Measurements from ENCODE around the gene ZNF165.
"Not testable (repeated sequence)": the region's sequence is repeated elsewhere in the genome, so short reads cannot be mapped to it uniquely, and the experiment has no call there.

The ZNF165 gene

GRCh38 chr6:28090917-28091586 lies 10.7 kb downstream of the ZNF165 start:
- H3K9ac ChIP-seq (ENCODE audit: low read depth, low read length) = no peak overlapping the region
- H3K27me3 ChIP-seq (ENCODE audit: control insufficient read depth, insufficient read depth, low read length) = no peaks in the 10 kb centered on the region
- peaks cover 17% of the 10 kb centered on the region for H3K9me3 ChIP-seq (replicated peaks; ENCODE audit: low read length)
- H3K4me3 ChIP-seq (ENCODE audit: low read length) = peak overlapping the region; percentile 60
- peak overlapping the region; percentile 82 for H3K4me2 ChIP-seq (ENCODE audit: low read length)
- no peaks in the 10 kb centered on the region for H3K36me3 ChIP-seq (ENCODE audit: insufficient read depth, low read length)
- H3K4me1 ChIP-seq (ENCODE audit: control insufficient read depth, insufficient read depth, low read length) = no peaks in the 10 kb centered on the region

GRCh38 chr6:28102222-28102621 lies 21.9 kb downstream of the ZNF165 start:
- H3K9ac ChIP-seq (ENCODE audit: low read depth, low read length); H3K4me2 ChIP-seq (ENCODE audit: low read length); H3K36me3 ChIP-seq (ENCODE audit: insufficient read depth, low read length); H3K27me3 ChIP-seq (ENCODE audit: control insufficient read depth, insufficient read depth, low read length); H3K4me3 ChIP-seq (ENCODE audit: low read length); H3K9me3 ChIP-seq (replicated peaks; ENCODE audit: low read length): not testable (repeated sequence)
- peaks cover 10% of the 10 kb centered on the region for H3K4me1 ChIP-seq (ENCODE audit: control insufficient read depth, insufficient read depth, low read length)

- H3K27me3 ChIP-seq (ENCODE audit: control insufficient read depth, insufficient read depth, low read length); H3K4me2 ChIP-seq (ENCODE audit: low read length); H3K36me3 ChIP-seq (ENCODE audit: insufficient read depth, low read length); H3K9ac ChIP-seq (ENCODE audit: low read depth, low read length); H3K9me3 ChIP-seq (replicated peaks; ENCODE audit: low read length); H3K4me3 ChIP-seq (ENCODE audit: low read length): not testable (repeated sequence)
- H3K4me1 ChIP-seq (ENCODE audit: control insufficient read depth, insufficient read depth, low read length) = peaks cover 10% of the 10 kb centered on the region
These were observed 22.3 kb downstream of the ZNF165 start for GRCh38 chr6:28102699-28103098.

- peaks cover 10% of the 10 kb centered on the region for H3K4me1 ChIP-seq (ENCODE audit: control insufficient read depth, insufficient read depth, low read length)
- peak overlapping the region; percentile 86 for H3K4me3 ChIP-seq (ENCODE audit: low read length)
- peak overlapping the region; percentile 90 for H3K4me2 ChIP-seq (ENCODE audit: low read length)
These were observed 24.2 kb downstream of the ZNF165 start for GRCh38 chr6:28104392-28105244.

GRCh38 chr6:28105245-28105639 lies 24.9 kb downstream of the ZNF165 start:
- H3K4me3 ChIP-seq (ENCODE audit: low read length) = peak overlapping the region; percentile 86
- H3K4me2 ChIP-seq (ENCODE audit: low read length) = peak overlapping the region; percentile 90
- H3K9me3 ChIP-seq (replicated peaks; ENCODE audit: low read length) = no peaks in the 10 kb centered on the region
- H3K36me3 ChIP-seq (ENCODE audit: insufficient read depth, low read length) = no peaks in the 10 kb centered on the region
- H3K27me3 ChIP-seq (ENCODE audit: control insufficient read depth, insufficient read depth, low read length) = no peaks in the 10 kb centered on the region
- peaks cover 10% of the 10 kb centered on the region for H3K4me1 ChIP-seq (ENCODE audit: control insufficient read depth, insufficient read depth, low read length)
- H3K9ac ChIP-seq (ENCODE audit: low read depth, low read length) = peak overlapping the region; percentile 85

More at GRCh38 chr6:28104392-28105244, 24.2 kb downstream of the ZNF165 start:
- Histone ChIP-seq H3K36me3 (ENCODE audit: insufficient read depth, low read length) (no peaks in the 10 kb centered on the region), H3K9me3 (replicated peaks; ENCODE audit: low read length) (no peaks in the 10 kb centered on the region), H3K9ac (ENCODE audit: low read depth, low read length) (peak overlapping the region; percentile 85), H3K27me3 (ENCODE audit: control insufficient read depth, insufficient read depth, low read length) (no peaks in the 10 kb centered on the region)

- Histone ChIP-seq H3K9ac (ENCODE audit: low read depth, low read length) (no peak overlapping the region), H3K4me3 (ENCODE audit: low read length) (no peak overlapping the region), H3K4me2 (ENCODE audit: low read length) (no peak overlapping the region)
These were observed 27.1 kb downstream of the ZNF165 start for GRCh38 chr6:28107506-28107905.

GRCh38 chr6:28111964-28112363 lies 31.6 kb downstream of the ZNF165 start:
- H3K9me3 ChIP-seq (replicated peaks; ENCODE audit: low read length) = no peaks in the 10 kb centered on the region
- H3K27me3 ChIP-seq (ENCODE audit: control insufficient read depth, insufficient read depth, low read length) = no peaks in the 10 kb centered on the region
- no peak overlapping the region for H3K9ac ChIP-seq (ENCODE audit: low read depth, low read length)
- H3K4me2 ChIP-seq (ENCODE audit: low read length) = no peak overlapping the region
- H3K36me3 ChIP-seq (ENCODE audit: insufficient read depth, low read length) = peaks cover 26% of the 10 kb centered on the region
- peaks cover 5% of the 10 kb centered on the region for H3K4me1 ChIP-seq (ENCODE audit: control insufficient read depth, insufficient read depth, low read length)
- H3K4me3 ChIP-seq (ENCODE audit: low read length) = no peak overlapping the region

More at GRCh38 chr6:28107506-28107905, 27.1 kb downstream of the ZNF165 start:
- Histone ChIP-seq H3K4me1 (ENCODE audit: control insufficient read depth, insufficient read depth, low read length) (peaks cover 10% of the 10 kb centered on the region), H3K9me3 (replicated peaks; ENCODE audit: low read length) (no peaks in the 10 kb centered on the region), H3K36me3 (ENCODE audit: insufficient read depth, low read length) (no peaks in the 10 kb centered on the region), H3K27me3 (ENCODE audit: control insufficient read depth, insufficient read depth, low read length) (no peaks in the 10 kb centered on the region)

- H3K4me3 ChIP-seq (ENCODE audit: low read length) = no peak overlapping the region
- no peak overlapping the region for H3K9ac ChIP-seq (ENCODE audit: low read depth, low read length)
- peaks cover 21% of the 10 kb centered on the region for H3K4me1 ChIP-seq (ENCODE audit: control insufficient read depth, insufficient read depth, low read length)
- H3K4me2 ChIP-seq (ENCODE audit: low read length) = no peak overlapping the region
- H3K27me3 ChIP-seq (ENCODE audit: control insufficient read depth, insufficient read depth, low read length) = no peaks in the 10 kb centered on the region
- H3K36me3 ChIP-seq (ENCODE audit: insufficient read depth, low read length) = peaks cover 43% of the 10 kb centered on the region
- no peaks in the 10 kb centered on the region for H3K9me3 ChIP-seq (replicated peaks; ENCODE audit: low read length)
These were observed 35.4 kb downstream of the ZNF165 start for GRCh38 chr6:28115799-28116198.

GRCh38 chr6:28117386-28118050 lies 37.1 kb downstream of the ZNF165 start:
- Histone ChIP-seq H3K4me2 (ENCODE audit: low read length) (peak overlapping the region; percentile 20), H3K9ac (ENCODE audit: low read depth, low read length) (peak overlapping the region; percentile 45), H3K4me1 (ENCODE audit: control insufficient read depth, insufficient read depth, low read length) (peaks cover 21% of the 10 kb centered on the region), H3K27me3 (ENCODE audit: control insufficient read depth, insufficient read depth, low read length) (no peaks in the 10 kb centered on the region), H3K9me3 (replicated peaks; ENCODE audit: low read length) (no peaks in the 10 kb centered on the region), H3K36me3 (ENCODE audit: insufficient read depth, low read length) (peaks cover 43% of the 10 kb centered on the region), H3K4me3 (ENCODE audit: low read length) (no peak overlapping the region)

GRCh38 chr6:28118217-28118616 lies 37.8 kb downstream of the ZNF165 start:
- Histone ChIP-seq H3K27me3 (ENCODE audit: control insufficient read depth, insufficient read depth, low read length) (no peaks in the 10 kb centered on the region), H3K36me3 (ENCODE audit: insufficient read depth, low read length) (peaks cover 50% of the 10 kb centered on the region)

GRCh38 chr6:28121876-28122275 lies 41.5 kb downstream of the ZNF165 start:
- H3K9ac ChIP-seq (ENCODE audit: low read depth, low read length) = no peak overlapping the region
- H3K36me3 ChIP-seq (ENCODE audit: insufficient read depth, low read length) = peaks cover 26% of the 10 kb centered on the region
- H3K4me3 ChIP-seq (ENCODE audit: low read length) = no peak overlapping the region
- H3K27me3 ChIP-seq (ENCODE audit: control insufficient read depth, insufficient read depth, low read length) = no peaks in the 10 kb centered on the region
- H3K4me2 ChIP-seq (ENCODE audit: low read length) = no peak overlapping the region
- no peaks in the 10 kb centered on the region for H3K9me3 ChIP-seq (replicated peaks; ENCODE audit: low read length)
- peaks cover 21% of the 10 kb centered on the region for H3K4me1 ChIP-seq (ENCODE audit: control insufficient read depth, insufficient read depth, low read length)

More at GRCh38 chr6:28118217-28118616, 37.8 kb downstream of the ZNF165 start:
- Histone ChIP-seq H3K4me1 (ENCODE audit: control insufficient read depth, insufficient read depth, low read length) (peaks cover 21% of the 10 kb centered on the region), H3K4me3 (ENCODE audit: low read length) (no peak overlapping the region), H3K9me3 (replicated peaks; ENCODE audit: low read length) (no peaks in the 10 kb centered on the region), H3K4me2 (ENCODE audit: low read length) (no peak overlapping the region), H3K9ac (ENCODE audit: low read depth, low read length) (peak overlapping the region; percentile 45)
